GM03348 (cell line): ENCODE measurements around the gene CARD19.
"Not testable (repeated sequence)": the region's sequence is repeated elsewhere in the genome, so short reads cannot be mapped to it uniquely, and the experiment has no call there.

Source experiments
- DNase-seq: peaks from one replicate; pipeline ENCODE4 v3.0.0; 2012; ENCODE audit warnings: low spot score

The CARD19 gene

GRCh38 chr9:93134015-93134739 is 38.2 kb downstream of the CARD19 start, which contains the start of gene NINJ1:
NINJ1 (minus strand) TSS chr9:93134251; CDS start chr9:93134217, 34 bp downstream.
- DNase-seq: peak; percentile 97

- DNase-seq: no peak
These were observed 38.9 kb downstream of the CARD19 start for GRCh38 chr9:93134740-93135444.

- DNase-seq: peak; percentile 38
These were observed 40.0 kb downstream of the CARD19 start for GRCh38 chr9:93136011-93136440.

GRCh38 chr9:93137362-93137761 is 41.3 kb downstream of the CARD19 start:
- DNase-seq: no peak

- DNase-seq: no peak
These were observed 42.3 kb downstream of the CARD19 start for GRCh38 chr9:93138171-93138764.

- DNase-seq: no peak
These were observed 43.6 kb downstream of the CARD19 start for GRCh38 chr9:93139365-93140182.

- DNase-seq: no peak
These were observed 45.9 kb downstream of the CARD19 start for GRCh38 chr9:93141771-93142483.

- DNase-seq: peak; percentile 31
These were observed 48.0 kb downstream of the CARD19 start for GRCh38 chr9:93143830-93144530.

GRCh38 chr9:93146696-93147095 is 50.7 kb downstream of the CARD19 start:
- not testable (repeated sequence) for DNase-seq

GRCh38 chr9:93147632-93148031 is 51.6 kb downstream of the CARD19 start:
- DNase-seq: no peak

GRCh38 chr9:93148721-93149120 is 52.7 kb downstream of the CARD19 start:
- DNase-seq: no peak

- no peak for DNase-seq
These were observed 53.3 kb downstream of the CARD19 start for GRCh38 chr9:93149361-93149760.

GRCh38 chr9:93151097-93151784 is 55.2 kb downstream of the CARD19 start:
- no peak for DNase-seq

- peak; percentile 45 for DNase-seq
These were observed 58.4 kb downstream of the CARD19 start for GRCh38 chr9:93154293-93154903.

GRCh38 chr9:93155716-93156474 is 59.9 kb downstream of the CARD19 start:
- DNase-seq: no peak

GRCh38 chr9:93156475-93157008 is 60.5 kb downstream of the CARD19 start:
- DNase-seq: no peak

- DNase-seq: peak; percentile 94
These were observed 63.8 kb downstream of the CARD19 start for GRCh38 chr9:93159601-93160471.
